Measurements from ENCODE around the gene SLC35G1. TPM values are rescaled to one million over a fixed set of nuclear protein-coding genes. Genes with fewer than 3 reads are reported as not detected.

The SLC35G1 gene
- total RNA-seq, 1 experiment from 2014 or later = 5.1 TPM

- peaks cover 2% of the 10 kb centered on the region for H3K27me3 Mint-ChIP-seq (ENCODE audit: low read depth)
- CTCF ChIA-PET = interaction anchor here (1.1 to 1.3 kb wide), 2 partner anchors 119 to 379 kb away, joined by 3 to 4 read pairs; no protein-coding TSS in a partner anchor
- no peaks in the 10 kb centered on the region for H3K36me3 Mint-ChIP-seq
- no peak overlapping the region for H3K27ac Mint-ChIP-seq
- no peaks in the 10 kb centered on the region for H3K9me3 Mint-ChIP-seq
- no peak overlapping the region for H3K4me3 Mint-ChIP-seq
- TF ChIP-seq ZSCAN18 (CRISPR knock-in tag; IDR thresholded peaks at IDR 0.05) (no peak), ZNF317 (CRISPR knock-in tag; IDR thresholded peaks at IDR 0.05; ENCODE audit: borderline replicate concordance, low read depth) (no peak), FOXP1 (CRISPR knock-in tag; IDR thresholded peaks at IDR 0.05; ENCODE audit: borderline replicate concordance) (no peak), E2F4 (CRISPR knock-in tag; IDR thresholded peaks at IDR 0.05; ENCODE audit: borderline replicate concordance, low read depth) (no peak), ZNF263 (CRISPR knock-in tag; IDR thresholded peaks at IDR 0.05; ENCODE audit: low read depth) (no peak), PRDM15 (CRISPR knock-in tag; IDR thresholded peaks at IDR 0.05) (no peak), ERG (CRISPR knock-in tag; IDR thresholded peaks at IDR 0.05) (no peak), KAT7 (CRISPR knock-in tag; IDR thresholded peaks at IDR 0.05; ENCODE audit: borderline replicate concordance) (no peak)
- no peak for DNase-seq (ENCODE audit: low spot score)
- no peaks in the 10 kb centered on the region for H3K4me1 Mint-ChIP-seq
- 0 out of 2 replicates have a peak, but pooled peaks have one; percentile 32 for ATAC-seq
- POLR2A ChIA-PET = no interaction called here
These were observed 47.1 kb downstream of the SLC35G1 start for GRCh38 chr10:93940881-93941280.

GRCh38 chr10:93941606-93942005 lies 47.8 kb downstream of the SLC35G1 start:
- H3K4me1 Mint-ChIP-seq = no peaks in the 10 kb centered on the region
- no peak for DNase-seq (ENCODE audit: low spot score)
- H3K27me3 Mint-ChIP-seq (ENCODE audit: low read depth) = peaks cover 2% of the 10 kb centered on the region
- ATAC-seq = no peak
- POLR2A ChIA-PET = no interaction called here
- no peaks in the 10 kb centered on the region for H3K9me3 Mint-ChIP-seq
- CTCF ChIA-PET = interaction anchor here (0.9 to 1.3 kb wide), 3 partner anchors 21 to 378 kb away, joined by 3 to 4 read pairs (median 3); no protein-coding TSS in a partner anchor
- no peak overlapping the region for H3K4me3 Mint-ChIP-seq
- no peak overlapping the region for H3K27ac Mint-ChIP-seq
- H3K36me3 Mint-ChIP-seq = no peaks in the 10 kb centered on the region
- TF ChIP-seq CDX4 (CRISPR knock-in tag; IDR thresholded peaks at IDR 0.05; ENCODE audit: borderline replicate concordance) (no peak), HMGA2 (CRISPR knock-in tag; IDR thresholded peaks at IDR 0.05) (no peak), ERG (CRISPR knock-in tag; IDR thresholded peaks at IDR 0.05) (no peak), IRF2 (CRISPR knock-in tag; IDR thresholded peaks at IDR 0.05; ENCODE audit: borderline replicate concordance, low read depth) (no peak), SOX15 (CRISPR knock-in tag; IDR thresholded peaks at IDR 0.05) (no peak), NR3C1 (CRISPR knock-in tag; conservative IDR thresholded peaks at IDR 0.05; ENCODE audit: low read depth) (no peak), ZNF219 (CRISPR knock-in tag; IDR thresholded peaks at IDR 0.05; ENCODE audit: borderline replicate concordance) (no peak), CBFB (CRISPR knock-in tag; IDR thresholded peaks at IDR 0.05; ENCODE audit: low read depth) (no peak), ZBTB43 (CRISPR knock-in tag; IDR thresholded peaks at IDR 0.05) (no peak), ZNF512 (CRISPR knock-in tag; IDR thresholded peaks at IDR 0.05; ENCODE audit: borderline replicate concordance) (no peak), OVOL2 (CRISPR knock-in tag; IDR thresholded peaks at IDR 0.05; ENCODE audit: borderline replicate concordance) (no peak), ZNF671 (CRISPR knock-in tag; IDR thresholded peaks at IDR 0.05) (no peak), ZNF138 (CRISPR knock-in tag; conservative IDR thresholded peaks at IDR 0.05) (no peak), FOXP1 (CRISPR knock-in tag; IDR thresholded peaks at IDR 0.05; ENCODE audit: borderline replicate concordance) (no peak), JUN (CRISPR knock-in tag; IDR thresholded peaks at IDR 0.05) (no peak)

Data from WTC11 (cell line).